Left lung (tissue), 10 donors: ENCODE data around the gene POC1A. TPM values are rescaled to one million over a fixed set of nuclear protein-coding genes. Genes with fewer than 3 reads are reported as not detected.

Source experiments
- ATAC-seq: fragments of 200-7000 bp; cut with Tn5 transposase; one replicate; pipeline ENCODE4 v1.9.1; 2020; ENCODE audit warnings: moderate library complexity
- DNase-seq, 4 donors: peaks; one replicate each; pipeline ENCODE4 v3.0.0-alpha.2; 2013 to 2020
- H3K27ac ChIP-seq, 2 donors: fragments of 200-600 bp; sonication (generic) in 1 of 2; one replicate each; pipeline versions ENCODE4 v1.5.0 to v1.8.0; 2020 to 2021
- H3K27me3 ChIP-seq, 2 donors: fragments of 200-600 bp; sonication (generic) in 1 of 2; one replicate each; pipeline versions ENCODE4 v1.5.0 to v1.8.0; 2020 to 2021
- H3K36me3 ChIP-seq, 2 donors: fragments of 200-600 bp; sonication (generic) in 1 of 2; one replicate each; pipeline versions ENCODE4 v1.5.0 to v1.8.0; 2020 to 2021
- H3K4me1 ChIP-seq, 2 donors: fragments of 200-600 bp; one replicate each; pipeline ENCODE4 v1.8.0; 2021
- H3K4me3 ChIP-seq, 2 donors: fragments of 200-600 bp; sonication (generic) in 1 of 2; one replicate each; pipeline versions ENCODE4 v1.5.0 to v1.8.0; 2020 to 2021; ENCODE audit warnings: mild to moderate bottlenecking in 1 of 2
- H3K9me3 ChIP-seq, 2 donors: fragments of 200-600 bp; sonication (generic) in 1 of 2; one replicate each; pipeline versions ENCODE4 v1.5.0 to v1.8.0; 2020 to 2021
- intact Hi-C, 2 donors: fragments of 100-400 bp; cut with DNase I; formaldehyde crosslinking; loops; one replicate each; pipeline versions ENCODE4 v1.11.2 to v1.14.2; 2022
- polyA plus RNA-seq, 6 donors: library from polyadenylated mRNA; unstranded; fragments of 120-200 nt; gene quantifications; one replicate each; pipeline ENCODE4 v1.2.1, GENCODE V29; 2013; ENCODE audit not compliant: insufficient read length in 6 of 6
- total RNA-seq, 2 donors: library from RNA; stranded (reverse); fragmentation: NEBNext Ultra II Directional; extraction: Animal tissue kit (Norgen Biotek cat#: 25700); gene quantifications; one replicate each; pipeline ENCODE4 v1.2.1, GENCODE V29; 2021
- TF ChIP-seq, protein P1 (sequence below), 2 donors: fragments of 200-600 bp; sonication (generic) in 1 of 2; IDR thresholded peaks; one replicate each; pipeline versions ENCODE4 v1.5.0 to v1.8.0; 2021; ENCODE audit warnings: antibody characterized with exemption in 2 of 2
- donor health status: DM: no; HTN: yes; CAD: no.
- donor health status: DM: no; HTN: no; CAD: no.

The POC1A gene
- total and polyA plus RNA-seq, 8 donors, result 5.3 to 16.5 (median 8.3) TPM

DNA sequence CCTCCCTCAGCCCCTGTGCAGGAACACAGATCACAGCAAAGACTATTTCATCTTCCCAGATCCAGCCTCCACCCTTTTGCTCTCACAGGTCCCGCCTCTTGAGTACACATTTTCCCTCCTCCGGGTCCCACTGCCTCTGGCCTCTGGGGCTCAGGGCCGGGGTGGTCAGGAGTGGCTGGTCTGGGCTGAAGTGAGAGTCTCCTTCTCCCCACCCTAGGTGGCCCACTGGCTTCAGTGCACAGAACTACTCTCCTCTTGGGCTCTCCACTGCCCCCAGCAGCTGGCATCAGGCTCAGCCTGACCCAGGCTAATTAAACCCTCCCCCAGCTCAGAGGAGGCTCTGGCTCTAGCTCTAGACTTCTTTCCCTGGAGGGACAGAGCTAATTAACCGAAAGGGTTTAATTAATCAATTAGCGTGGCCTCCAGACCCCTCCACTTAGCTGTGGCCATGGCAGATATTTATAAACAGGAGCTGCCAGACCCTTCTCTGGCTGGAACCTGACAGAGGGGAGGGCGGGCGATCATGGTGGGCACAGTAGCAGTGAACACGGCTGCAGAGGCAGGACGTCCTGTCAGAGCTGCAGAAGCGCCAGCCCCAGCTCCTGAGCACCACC, 113.0 kb downstream of the POC1A start:
- Histone ChIP-seq H3K4me3 (no peak overlapping the region), H3K4me1 (peaks cover 13 to 28% of the 10 kb centered on the region in 2 donors), H3K36me3 (no peaks in the 10 kb centered on the region), H3K27me3 (no peaks in the 10 kb centered on the region), H3K9me3 (no peaks in the 10 kb centered on the region), H3K27ac (peak overlapping the region; percentile 7 to 73)
- TF ChIP-seq, protein P1, sequence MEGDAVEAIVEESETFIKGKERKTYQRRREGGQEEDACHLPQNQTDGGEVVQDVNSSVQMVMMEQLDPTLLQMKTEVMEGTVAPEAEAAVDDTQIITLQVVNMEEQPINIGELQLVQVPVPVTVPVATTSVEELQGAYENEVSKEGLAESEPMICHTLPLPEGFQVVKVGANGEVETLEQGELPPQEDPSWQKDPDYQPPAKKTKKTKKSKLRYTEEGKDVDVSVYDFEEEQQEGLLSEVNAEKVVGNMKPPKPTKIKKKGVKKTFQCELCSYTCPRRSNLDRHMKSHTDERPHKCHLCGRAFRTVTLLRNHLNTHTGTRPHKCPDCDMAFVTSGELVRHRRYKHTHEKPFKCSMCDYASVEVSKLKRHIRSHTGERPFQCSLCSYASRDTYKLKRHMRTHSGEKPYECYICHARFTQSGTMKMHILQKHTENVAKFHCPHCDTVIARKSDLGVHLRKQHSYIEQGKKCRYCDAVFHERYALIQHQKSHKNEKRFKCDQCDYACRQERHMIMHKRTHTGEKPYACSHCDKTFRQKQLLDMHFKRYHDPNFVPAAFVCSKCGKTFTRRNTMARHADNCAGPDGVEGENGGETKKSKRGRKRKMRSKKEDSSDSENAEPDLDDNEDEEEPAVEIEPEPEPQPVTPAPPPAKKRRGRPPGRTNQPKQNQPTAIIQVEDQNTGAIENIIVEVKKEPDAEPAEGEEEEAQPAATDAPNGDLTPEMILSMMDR (IDR thresholded peaks at IDR 0.05), result no peak
- no peak for DNase-seq
- intact Hi-C loops, result no loop called here
- ATAC-seq, result no peak

DNA sequence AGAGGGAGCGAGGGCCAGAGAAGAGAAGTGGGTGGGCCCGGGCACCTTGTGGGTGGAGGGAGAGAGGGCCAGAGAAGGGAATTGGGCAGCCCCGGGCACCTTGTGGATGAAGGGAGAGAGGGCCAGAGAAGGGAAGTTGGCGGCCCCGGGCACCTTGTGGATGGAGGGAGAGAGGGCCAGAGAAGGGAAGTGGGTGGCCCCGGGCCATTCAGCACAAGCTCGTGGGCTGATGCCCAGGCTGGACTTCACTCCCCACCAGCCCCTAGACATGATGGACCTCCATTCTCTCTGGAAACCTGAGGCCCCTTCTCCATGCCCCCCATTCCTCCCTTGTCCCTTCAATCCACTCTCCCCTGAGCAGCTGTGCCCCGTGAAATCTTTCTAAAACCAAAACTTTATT, 113.6 kb downstream of the POC1A start:
- Histone ChIP-seq H3K36me3 (no peaks in the 10 kb centered on the region), H3K27me3 (no peaks in the 10 kb centered on the region), H3K9me3 (no peaks in the 10 kb centered on the region), H3K4me3 (no peak overlapping the region), H3K27ac (peak overlapping the region; percentile 7 to 73), H3K4me1 (peaks cover 10 to 24% of the 10 kb centered on the region in 2 donors)
- no peak for DNase-seq
- ATAC-seq, result no peak
- TF ChIP-seq, protein P1 (IDR thresholded peaks at IDR 0.05), result no peak
- intact Hi-C loops, result no loop called here

DNA sequence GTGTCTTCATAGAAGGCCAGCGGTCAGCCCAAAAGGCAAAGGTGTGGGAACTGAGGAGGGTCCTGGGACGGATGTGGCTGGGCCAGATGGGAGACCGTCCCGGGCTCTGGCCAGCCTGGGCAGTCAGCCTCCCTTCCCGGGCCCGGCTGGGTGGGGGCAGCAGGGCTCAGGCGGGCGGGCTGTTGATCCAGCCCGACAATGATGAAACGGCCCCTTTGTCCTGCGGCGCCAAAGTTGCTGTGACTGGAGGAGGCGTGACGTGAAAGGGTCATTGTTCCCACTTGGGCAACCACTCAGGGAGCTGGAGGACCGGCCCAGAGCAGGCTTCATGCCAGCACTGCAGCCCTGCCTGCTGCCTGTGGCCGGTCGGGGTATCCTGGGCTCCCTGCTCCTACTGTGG, 114.4 kb downstream of the POC1A start:
- intact Hi-C loops, result no loop called here
- TF ChIP-seq, protein P1 (IDR thresholded peaks at IDR 0.05), result no peak
- Histone ChIP-seq H3K9me3 (no peaks in the 10 kb centered on the region), H3K4me3 (no peak overlapping the region), H3K36me3 (no peaks in the 10 kb centered on the region), H3K27ac (peak overlapping the region; percentile 47 to 73), H3K27me3 (no peaks in the 10 kb centered on the region), H3K4me1 (peaks cover 10 to 20% of the 10 kb centered on the region in 2 donors)
- DNase-seq (peak; percentile 65 to 91 (median 87)), ATAC-seq (peak; percentile 91)

DNA sequence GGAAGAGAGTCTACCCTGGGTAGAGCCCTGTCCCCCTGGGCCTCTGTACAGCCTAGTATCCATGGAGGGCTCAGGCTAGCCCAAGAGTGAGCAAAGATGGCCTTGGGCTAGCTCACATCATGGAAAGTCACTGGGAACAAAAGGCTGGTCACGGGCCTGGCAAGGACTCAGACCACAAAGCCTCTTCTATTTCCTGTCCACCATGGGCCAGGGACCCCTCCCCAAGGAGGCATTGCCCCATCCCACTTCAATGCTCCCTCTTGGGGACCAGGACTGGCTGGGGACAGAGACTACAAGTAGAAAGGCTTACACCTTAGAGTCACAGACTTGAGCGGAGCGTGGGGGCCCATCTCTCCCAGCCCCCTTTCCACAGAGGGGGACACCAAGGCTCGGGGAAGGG, 114.8 kb downstream of the POC1A start:
- ATAC-seq, result no peak
- H3K27ac ChIP-seq, result peak overlapping the region; percentile 47 to 73
- H3K4me3 ChIP-seq, result no peak overlapping the region

DNA sequence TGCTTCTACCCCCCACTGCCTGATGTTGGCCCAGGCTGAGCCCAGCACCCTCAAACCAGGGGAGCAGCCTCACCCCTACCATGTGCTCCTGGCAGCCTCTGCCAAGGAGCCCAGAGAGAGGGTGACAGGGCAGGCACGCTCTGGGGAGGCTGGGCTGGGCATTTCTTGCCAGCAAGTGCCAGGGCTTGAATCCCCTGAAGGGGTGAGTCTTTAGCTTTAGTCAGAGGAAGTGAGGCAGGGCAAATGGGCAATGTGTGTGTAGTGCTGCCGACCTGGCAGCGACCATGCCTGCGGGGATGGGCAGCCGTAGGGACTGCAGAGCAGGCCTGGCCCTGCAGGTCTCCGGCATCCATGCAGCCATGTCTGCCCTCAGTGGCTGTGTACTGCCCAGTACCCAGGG, 116.0 kb downstream of the POC1A start:
- H3K27me3 ChIP-seq, result no peaks in the 10 kb centered on the region
- H3K27ac ChIP-seq, result no peak overlapping the region
- H3K4me3 ChIP-seq, result no peak overlapping the region
- peaks cover 10 to 20% of the 10 kb centered on the region in 2 donors for H3K4me1 ChIP-seq
- no peaks in the 10 kb centered on the region for H3K9me3 ChIP-seq
- no peak for DNase-seq
- intact Hi-C loops, result no loop called here
- ATAC-seq, result no peak
- H3K36me3 ChIP-seq, result no peaks in the 10 kb centered on the region
- TF ChIP-seq, protein P1 (IDR thresholded peaks at IDR 0.05), result no peak

More for the DNA sequence above, 114.8 kb downstream of the POC1A start:
- no peaks in the 10 kb centered on the region for H3K9me3 ChIP-seq
- H3K36me3 ChIP-seq, result no peaks in the 10 kb centered on the region
- peaks cover 10 to 20% of the 10 kb centered on the region in 2 donors for H3K4me1 ChIP-seq
- DNase-seq, result no peak
- intact Hi-C loops, result no loop called here
- TF ChIP-seq, protein P1 (IDR thresholded peaks at IDR 0.05), result no peak
- no peaks in the 10 kb centered on the region for H3K27me3 ChIP-seq
